Stimulated activated CD8-positive, alpha-beta memory T cell treated with anti-CD3 and anti-CD28 coated beads, Interleukin-2, amount 100 ng/mL, for 48 hours (primary cell): Measurements from ENCODE around the gene XYLT1.
"Not testable (repeated sequence)": the region's sequence is repeated elsewhere in the genome, so short reads cannot be mapped to it uniquely, and the experiment has no call there.

ENCODE experiments used
- DNase-seq, 2 donors: peaks; one replicate each; pipeline ENCODE4 v3.0.0-alpha.2; 2020; ENCODE audit warnings: low read depth in 2 of 2

Gene XYLT1

GRCh38 chr16:17431012-17431411 lies 39.7 kb downstream of the XYLT1 start:
- no peak for DNase-seq

- no peak for DNase-seq
Measured at GRCh38 chr16:17426451-17426850, 44.3 kb downstream of the XYLT1 start.

GRCh38 chr16:17424771-17425170 lies 46.0 kb downstream of the XYLT1 start:
- no peak for DNase-seq

GRCh38 chr16:17423221-17423620 lies 47.5 kb downstream of the XYLT1 start:
- DNase-seq: no peak

GRCh38 chr16:17420816-17421215 lies 49.9 kb downstream of the XYLT1 start:
- DNase-seq: no peak

GRCh38 chr16:17419266-17419665 lies 51.5 kb downstream of the XYLT1 start:
- no peak for DNase-seq

- no peak for DNase-seq
Measured at GRCh38 chr16:17417740-17418139, 53.0 kb downstream of the XYLT1 start.

- peak; percentile 4 to 28 for DNase-seq
Measured at GRCh38 chr16:17416461-17417311, 54.1 kb downstream of the XYLT1 start.

GRCh38 chr16:17414916-17415315 lies 55.8 kb downstream of the XYLT1 start:
- DNase-seq: no peak

- peak; percentile 3 to 13 for DNase-seq
Measured at GRCh38 chr16:17414421-17414820, 56.3 kb downstream of the XYLT1 start.

- no peak for DNase-seq
Measured at GRCh38 chr16:17413508-17413907, 57.3 kb downstream of the XYLT1 start.

GRCh38 chr16:17412791-17413190 lies 58.0 kb downstream of the XYLT1 start:
- DNase-seq: no peak

- no peak for DNase-seq
Measured at GRCh38 chr16:17412221-17412620, 58.5 kb downstream of the XYLT1 start.

- DNase-seq: no peak
Measured at GRCh38 chr16:17411263-17411662, 59.5 kb downstream of the XYLT1 start.

GRCh38 chr16:17410316-17410715 lies 60.4 kb downstream of the XYLT1 start:
- not testable (repeated sequence) for DNase-seq

GRCh38 chr16:17409894-17410293 lies 60.9 kb downstream of the XYLT1 start:
- no peak for DNase-seq

GRCh38 chr16:17408955-17409441 lies 61.8 kb downstream of the XYLT1 start:
- no peak for DNase-seq

GRCh38 chr16:17408296-17408695 lies 62.5 kb downstream of the XYLT1 start:
- no peak for DNase-seq

GRCh38 chr16:17407321-17407720 lies 63.4 kb downstream of the XYLT1 start:
- no peak for DNase-seq

GRCh38 chr16:17404941-17405689 lies 65.6 kb downstream of the XYLT1 start:
- DNase-seq: no peak

- no peak for DNase-seq
Measured at GRCh38 chr16:17403859-17404545, 66.8 kb downstream of the XYLT1 start.

GRCh38 chr16:17403156-17403809 lies 67.5 kb downstream of the XYLT1 start:
- no peak for DNase-seq
